ENCODE data around the gene C10orf95.

Gene C10orf95

GRCh38 chr10:102435133-102435497 is 16.2 kb downstream of the C10orf95 start:
- DNase-seq (ENCODE audit: low read depth in 2 of 3, low spot score in 1 of 3): no peak

- no peak for DNase-seq (ENCODE audit: low read depth in 2 of 3, low spot score in 1 of 3)
These were observed 16.8 kb downstream of the C10orf95 start for GRCh38 chr10:102434394-102435132.

GRCh38 chr10:102433619-102434046 is 17.7 kb downstream of the C10orf95 start:
- DNase-seq (ENCODE audit: low read depth in 2 of 3, low spot score in 1 of 3): no peak

GRCh38 chr10:102432162-102432950 is 19.0 kb downstream of the C10orf95 start, which contains the start of gene CUEDC2:
TSS of gene CUEDC2 (minus strand) at chr10:102432574. CDS start at chr10:102425188, 7,386 bp downstream.
- DNase-seq (ENCODE audit: low read depth in 2 of 3, low spot score in 1 of 3): peak; percentile 94 to 100 (median 95)

GRCh38 chr10:102431452-102432124 is 19.8 kb downstream of the C10orf95 start:
- DNase-seq (ENCODE audit: low read depth in 2 of 3, low spot score in 1 of 3): no peak

- no peak for DNase-seq (ENCODE audit: low read depth in 2 of 3, low spot score in 1 of 3)
These were observed 21.9 kb downstream of the C10orf95 start for GRCh38 chr10:102429468-102429867.

- no peak for DNase-seq (ENCODE audit: low read depth in 2 of 3, low spot score in 1 of 3)
These were observed 24.5 kb downstream of the C10orf95 start for GRCh38 chr10:102426803-102427287.

GRCh38 chr10:102425444-102425843 is 25.9 kb downstream of the C10orf95 start:
- no peak for DNase-seq (ENCODE audit: low read depth in 2 of 3, low spot score in 1 of 3)

- no peak for DNase-seq (ENCODE audit: low read depth in 2 of 3, low spot score in 1 of 3)
These were observed 26.4 kb downstream of the C10orf95 start for GRCh38 chr10:102424916-102425315.

GRCh38 chr10:102424145-102424544 is 27.2 kb downstream of the C10orf95 start:
- no peak for DNase-seq (ENCODE audit: low read depth in 2 of 3, low spot score in 1 of 3)

GRCh38 chr10:102423372-102423968 is 27.9 kb downstream of the C10orf95 start:
- no peak for DNase-seq (ENCODE audit: low read depth in 2 of 3, low spot score in 1 of 3)

- no peak for DNase-seq (ENCODE audit: low read depth in 2 of 3, low spot score in 1 of 3)
These were observed 28.7 kb downstream of the C10orf95 start for GRCh38 chr10:102422545-102423129.

GRCh38 chr10:102421757-102422512 is 29.4 kb downstream of the C10orf95 start:
- no peak for DNase-seq (ENCODE audit: low read depth in 2 of 3, low spot score in 1 of 3)

- DNase-seq (ENCODE audit: low read depth in 2 of 3, low spot score in 1 of 3): no peak
These were observed 29.9 kb downstream of the C10orf95 start for GRCh38 chr10:102421507-102421756.

- peak; percentile 95 to 98 (median 97) for DNase-seq (ENCODE audit: low read depth in 2 of 3, low spot score in 1 of 3)
These were observed 30.4 kb downstream of the C10orf95 start, which contains the start of gene FBXL15 for GRCh38 chr10:102420714-102421506. TSS of gene FBXL15 (plus strand) at chr10:102420836. CDS start at chr10:102421130, 294 bp downstream.

GRCh38 chr10:102420181-102420713 is 31.1 kb downstream of the C10orf95 start:
- DNase-seq (ENCODE audit: low read depth in 2 of 3, low spot score in 1 of 3): no peak

GRCh38 chr10:102419269-102420180 is 31.8 kb downstream of the C10orf95 start:
- DNase-seq (ENCODE audit: low read depth in 2 of 3, low spot score in 1 of 3): peak in 2 of 3 donors; percentile 60 to 67

Measured in stimulated activated CD4-positive, alpha-beta T cell treated with anti-CD3 and anti-CD28 coated beads, Interleukin-12 subunit alpha, Interleukin-12 subunit beta, amount 100 ng/mL, for 48 hours (primary cell).